ENCODE measurements around the gene KRT82. TPM values are rescaled to one million over a fixed set of nuclear protein-coding genes. Genes with fewer than 3 reads are reported as not detected.

Gene KRT82
- total and polyA plus RNA-seq, 2 experiments from 2014 or later, result not detected

DNA sequence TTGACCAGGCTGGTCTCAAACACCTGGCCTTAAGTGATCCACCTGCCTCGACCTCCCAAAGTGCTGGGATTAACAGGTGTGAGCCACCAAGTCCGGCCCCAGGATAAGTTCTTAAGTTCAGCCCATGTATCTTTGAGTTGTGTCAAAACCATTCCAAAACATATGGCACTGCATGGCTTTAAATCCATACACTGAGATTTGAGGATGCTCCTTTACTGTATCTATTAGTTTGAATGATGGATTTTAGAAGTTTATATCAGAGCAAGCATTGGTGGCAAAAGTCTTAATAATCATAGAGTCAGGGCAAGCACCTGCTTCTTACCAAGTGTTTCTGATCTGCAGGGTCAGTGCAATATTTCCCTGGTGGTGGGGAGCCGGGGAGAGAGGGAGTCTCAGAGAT, 39.7 kb upstream of the KRT82 start:
- no peak overlapping the region for H2AFZ ChIP-seq
- WGBS (ENCODE audit: low lambda C conversion rate, missing lambda C conversion rate), result 80% methylated on average over 3 of the region's 3 CpGs
- H3K79me2 ChIP-seq, result no peaks in the 10 kb centered on the region
- H3K4me3 ChIP-seq, result no peak overlapping the region
- H3K27ac ChIP-seq, result no peak overlapping the region
- no peak overlapping the region for H3K4me2 ChIP-seq
- H3K4me1 ChIP-seq (ENCODE audit: insufficient read depth), result peaks cover 19% of the 10 kb centered on the region
- H3K9me3 ChIP-seq (ENCODE audit: low read depth), result no peaks in the 10 kb centered on the region
- H4K20me1 ChIP-seq (ENCODE audit: insufficient read depth, poor library complexity, severe bottlenecking), result no peaks in the 10 kb centered on the region
- TF ChIP-seq EZH2phosphoT487 (IDR thresholded peaks at IDR 0.05; ENCODE audit: low read depth, severe bottlenecking, unreplicated experiment) (no peak), EZH2 (IDR thresholded peaks at IDR 0.05; ENCODE audit: borderline replicate concordance) (no peak)
- TF ChIP-seq, protein P1, sequence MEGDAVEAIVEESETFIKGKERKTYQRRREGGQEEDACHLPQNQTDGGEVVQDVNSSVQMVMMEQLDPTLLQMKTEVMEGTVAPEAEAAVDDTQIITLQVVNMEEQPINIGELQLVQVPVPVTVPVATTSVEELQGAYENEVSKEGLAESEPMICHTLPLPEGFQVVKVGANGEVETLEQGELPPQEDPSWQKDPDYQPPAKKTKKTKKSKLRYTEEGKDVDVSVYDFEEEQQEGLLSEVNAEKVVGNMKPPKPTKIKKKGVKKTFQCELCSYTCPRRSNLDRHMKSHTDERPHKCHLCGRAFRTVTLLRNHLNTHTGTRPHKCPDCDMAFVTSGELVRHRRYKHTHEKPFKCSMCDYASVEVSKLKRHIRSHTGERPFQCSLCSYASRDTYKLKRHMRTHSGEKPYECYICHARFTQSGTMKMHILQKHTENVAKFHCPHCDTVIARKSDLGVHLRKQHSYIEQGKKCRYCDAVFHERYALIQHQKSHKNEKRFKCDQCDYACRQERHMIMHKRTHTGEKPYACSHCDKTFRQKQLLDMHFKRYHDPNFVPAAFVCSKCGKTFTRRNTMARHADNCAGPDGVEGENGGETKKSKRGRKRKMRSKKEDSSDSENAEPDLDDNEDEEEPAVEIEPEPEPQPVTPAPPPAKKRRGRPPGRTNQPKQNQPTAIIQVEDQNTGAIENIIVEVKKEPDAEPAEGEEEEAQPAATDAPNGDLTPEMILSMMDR (IDR thresholded peaks at IDR 0.05; ENCODE audit: poor library complexity), result no peak
- DNase-seq (ENCODE audit: low spot score), result no peak
- H3K27me3 ChIP-seq, result no peaks in the 10 kb centered on the region
- H3K36me3 ChIP-seq (replicated peaks; ENCODE audit: insufficient read depth, low read depth), result no peaks in the 10 kb centered on the region
- no peaks in the 10 kb centered on the region for H3K9me2 ChIP-seq (replicated peaks; ENCODE audit: insufficient read depth)

DNA sequence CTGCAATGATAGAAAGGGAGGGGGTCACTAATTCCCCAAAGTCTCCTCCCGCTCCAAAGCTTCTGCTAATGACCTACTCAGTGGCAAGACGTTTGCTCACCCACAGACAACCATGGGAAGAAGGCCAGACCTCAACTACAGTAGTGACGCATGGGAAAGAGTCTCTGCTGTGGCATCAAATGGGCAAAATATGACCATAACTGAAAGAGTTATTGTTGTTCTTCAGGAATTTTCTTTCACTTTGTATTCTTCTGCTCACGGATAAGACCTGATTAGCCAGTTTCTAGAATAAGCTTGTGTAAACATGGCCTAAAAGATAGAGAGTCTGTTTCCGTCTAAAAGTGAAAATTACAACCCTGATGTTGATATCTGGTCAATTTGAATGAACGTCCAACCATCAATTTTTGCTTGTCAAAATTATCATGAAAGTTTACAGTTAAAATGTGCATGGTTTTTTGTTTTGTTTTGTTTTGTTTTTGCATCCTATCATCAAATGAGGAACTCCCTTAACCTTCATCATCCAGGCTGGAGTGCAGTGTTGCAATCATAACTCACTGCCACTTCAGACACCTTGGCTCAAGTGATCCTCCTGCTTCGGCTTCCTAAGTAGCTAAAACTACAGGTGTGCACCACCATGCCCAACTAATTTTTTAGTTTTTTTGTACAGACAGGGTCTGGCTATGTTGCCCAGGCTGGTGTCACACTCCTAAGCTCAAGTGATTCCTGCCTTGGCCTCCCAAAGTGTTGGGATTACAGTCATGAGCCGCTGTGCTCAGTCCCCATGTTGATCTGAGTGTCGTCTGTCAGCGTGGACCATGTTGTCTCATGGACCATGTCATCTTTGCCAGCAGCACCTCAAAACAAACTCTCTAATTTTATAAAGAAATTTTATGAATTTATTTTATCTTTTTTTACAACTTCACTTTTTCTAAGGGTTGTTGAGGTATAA, 38.8 kb upstream of the KRT82 start:
- Histone ChIP-seq H3K79me2 (no peaks in the 10 kb centered on the region), H3K4me1 (ENCODE audit: insufficient read depth) (peaks cover 19% of the 10 kb centered on the region), H4K20me1 (ENCODE audit: insufficient read depth, poor library complexity, severe bottlenecking) (no peaks in the 10 kb centered on the region), H3K27me3 (no peaks in the 10 kb centered on the region), H3K9me3 (ENCODE audit: low read depth) (no peaks in the 10 kb centered on the region), H3K4me3 (no peak overlapping the region), H3K4me2 (no peak overlapping the region), H3K36me3 (replicated peaks; ENCODE audit: insufficient read depth, low read depth) (no peaks in the 10 kb centered on the region), H3K27ac (no peak overlapping the region), H2AFZ (no peak overlapping the region), H3K9me2 (replicated peaks; ENCODE audit: insufficient read depth) (no peaks in the 10 kb centered on the region)
- 77% methylated on average over 10 of the region's 10 CpGs for WGBS (ENCODE audit: low lambda C conversion rate, missing lambda C conversion rate)
- no peak for DNase-seq (ENCODE audit: low spot score)
- TF ChIP-seq, protein P1 (IDR thresholded peaks at IDR 0.05; ENCODE audit: poor library complexity), result no peak
- TF ChIP-seq EZH2 (IDR thresholded peaks at IDR 0.05; ENCODE audit: borderline replicate concordance), result no peak
- no peak for TF ChIP-seq EZH2phosphoT487 (IDR thresholded peaks at IDR 0.05; ENCODE audit: low read depth, severe bottlenecking, unreplicated experiment)

DNA sequence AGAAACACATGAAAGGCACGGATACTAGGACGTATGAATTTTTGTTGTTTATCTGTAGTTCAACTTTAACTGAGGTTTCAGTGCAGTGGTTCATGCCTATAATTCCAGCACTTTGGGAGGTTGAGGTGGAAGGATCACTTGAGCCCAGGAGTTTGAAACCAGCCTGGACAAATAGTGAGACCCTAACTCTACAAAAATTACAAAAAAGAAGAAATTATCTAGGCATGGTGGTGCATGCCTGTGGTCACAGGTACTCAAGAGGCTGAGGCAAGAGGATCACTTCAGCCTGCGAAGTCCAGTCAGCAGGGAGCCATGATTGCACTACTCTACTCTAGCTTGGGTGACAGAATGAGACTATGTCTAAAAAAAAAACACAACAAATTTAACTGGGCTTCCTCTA, 37.8 kb upstream of the KRT82 start:
- DNase-seq (ENCODE audit: low spot score), result no peak
- Histone ChIP-seq H3K9me2 (replicated peaks; ENCODE audit: insufficient read depth) (no peaks in the 10 kb centered on the region), H3K27ac (no peak overlapping the region), H3K9me3 (ENCODE audit: low read depth) (no peaks in the 10 kb centered on the region), H3K27me3 (no peaks in the 10 kb centered on the region), H4K20me1 (ENCODE audit: insufficient read depth, poor library complexity, severe bottlenecking) (no peaks in the 10 kb centered on the region), H3K36me3 (replicated peaks; ENCODE audit: insufficient read depth, low read depth) (no peaks in the 10 kb centered on the region), H3K79me2 (no peaks in the 10 kb centered on the region), H3K4me1 (ENCODE audit: insufficient read depth) (peaks cover 19% of the 10 kb centered on the region), H2AFZ (no peak overlapping the region), H3K4me2 (no peak overlapping the region), H3K4me3 (no peak overlapping the region)
- TF ChIP-seq, protein P1 (IDR thresholded peaks at IDR 0.05; ENCODE audit: poor library complexity), result no peak
- no peak for TF ChIP-seq EZH2phosphoT487 (IDR thresholded peaks at IDR 0.05; ENCODE audit: low read depth, severe bottlenecking, unreplicated experiment)
- TF ChIP-seq EZH2 (IDR thresholded peaks at IDR 0.05; ENCODE audit: borderline replicate concordance), result no peak
- WGBS (ENCODE audit: low lambda C conversion rate, missing lambda C conversion rate), result 92% methylated on average over 3 of the region's 3 CpGs

Data from hepatocyte (in vitro differentiated cells).